Neuronal stem cell (in vitro differentiated cells): ENCODE measurements around the gene ZNF500.

Source experiments
- DNase-seq: peaks from one replicate; pipeline ENCODE4 v3.0.0-alpha.2; 2013; ENCODE audit warnings: low spot score
- H2AFZ ChIP-seq: one replicate; pipeline ENCODE4 v1.6.1; 2013; ENCODE audit warnings: mild to moderate bottlenecking, low read length, inconsistent platforms
- H2AK5ac ChIP-seq: 2 replicates; pipeline ENCODE4 v1.6.1; 2013; ENCODE audit warnings: low read depth, mild to moderate bottlenecking, inconsistent platforms, low read length, moderate library complexity, mixed read lengths
- H2BK120ac ChIP-seq: 2 replicates; pipeline ENCODE4 v1.6.1; 2013; ENCODE audit warnings: low read depth, mild to moderate bottlenecking, inconsistent platforms, low read length, moderate library complexity, mixed read lengths
- H2BK12ac ChIP-seq: one replicate; pipeline ENCODE4 v1.6.1; 2013; ENCODE audit warnings: low read length, inconsistent platforms
- H2BK15ac ChIP-seq: 2 replicates; pipeline ENCODE4 v1.6.1; 2013; ENCODE audit warnings: mild to moderate bottlenecking, low read length, inconsistent platforms, mixed read lengths
- H2BK5ac ChIP-seq: one replicate; pipeline ENCODE4 v1.6.1; 2013; ENCODE audit warnings: inconsistent platforms, mild to moderate bottlenecking, low read length, moderate library complexity
- H3K14ac ChIP-seq: one replicate; pipeline ENCODE4 v1.6.1; 2013; ENCODE audit warnings: low read length, inconsistent platforms
- H3K18ac ChIP-seq: 2 replicates; pipeline ENCODE4 v1.6.1; 2013; ENCODE audit warnings: low read length, inconsistent platforms
- H3K23ac ChIP-seq: 2 replicates; pipeline ENCODE4 v1.6.1; 2013; ENCODE audit warnings: low read depth, mild to moderate bottlenecking, mixed read lengths, low read length, inconsistent platforms; ENCODE audit not compliant: poor library complexity
- H3K27ac ChIP-seq: replicated peaks from 3 replicates; pipeline ENCODE4 v1.5.1; 2013; ENCODE audit warnings: low read length, inconsistent platforms
- H3K27me3 ChIP-seq, 3 experiments: 2 replicates each; pipeline ENCODE4 v1.6.1; 2013; ENCODE audit warnings: low read length in 3 of 3, mild to moderate bottlenecking in 2 of 3, inconsistent platforms in 1 of 3, low read depth in 1 of 3, mixed read lengths in 1 of 3, moderate library complexity in 1 of 3; ENCODE audit not compliant: control insufficient read depth in 3 of 3, insufficient read depth in 3 of 3
- H3K36me3 ChIP-seq, 2 donors: replicated peaks in 1 of 2; 2 replicates each; pipeline ENCODE4 v1.6.1; 2013; ENCODE audit warnings: low read length in 2 of 2; ENCODE audit not compliant: control insufficient read depth in 2 of 2, insufficient read depth in 2 of 2
- H3K4ac ChIP-seq: 2 replicates; pipeline ENCODE4 v1.6.1; 2013; ENCODE audit warnings: inconsistent platforms, mild to moderate bottlenecking, low read length, moderate library complexity
- H3K4me1 ChIP-seq, 2 donors: 1 replicate in 1 of 2; 2 replicates in 1 of 2; pipeline ENCODE4 v1.6.1; 2013; ENCODE audit warnings: low read length in 2 of 2, low read depth in 1 of 2; ENCODE audit not compliant: control insufficient read depth in 2 of 2, insufficient read depth in 1 of 2
- H3K4me2 ChIP-seq: one replicate; pipeline ENCODE4 v1.6.1; 2013; ENCODE audit warnings: mild to moderate bottlenecking, low read length, inconsistent platforms; ENCODE audit not compliant: insufficient read depth, poor library complexity, severe bottlenecking
- H3K4me3 ChIP-seq, 2 donors: 2 replicates each; pipeline ENCODE4 v1.5.1; 2013; ENCODE audit warnings: low read length in 2 of 2, mild to moderate bottlenecking in 2 of 2, inconsistent platforms in 1 of 2, moderate library complexity in 1 of 2
- H3K79me1 ChIP-seq: one replicate; pipeline ENCODE4 v1.6.1; 2013; ENCODE audit warnings: low read depth, mild to moderate bottlenecking, inconsistent platforms, low read length, moderate library complexity
- H3K9ac ChIP-seq: one replicate; pipeline ENCODE4 v1.6.1; 2013; ENCODE audit warnings: mild to moderate bottlenecking, low read depth, low read length, inconsistent platforms; ENCODE audit not compliant: poor library complexity
- H3K9me3 ChIP-seq, 2 donors: replicated peaks in 1 of 2; 2 replicates each; pipeline versions ENCODE3 to v1.6.1; 2013; ENCODE audit warnings: low read length in 2 of 2, mild to moderate bottlenecking in 2 of 2, inconsistent platforms in 1 of 2, low read depth in 1 of 2, mixed read lengths in 1 of 2, moderate library complexity in 1 of 2; ENCODE audit not compliant: control insufficient read depth in 2 of 2, insufficient read depth in 1 of 2
- H4K8ac ChIP-seq: one replicate; pipeline ENCODE4 v1.6.1; 2013; ENCODE audit warnings: low read depth, mild to moderate bottlenecking, inconsistent platforms, low read length, moderate library complexity
- H4K91ac ChIP-seq: one replicate; pipeline ENCODE4 v1.6.1; 2013; ENCODE audit warnings: low read length, low read depth, mild to moderate bottlenecking, inconsistent platforms; ENCODE audit not compliant: poor library complexity
- WGBS, 2 donors: extraction: QIAGEN DNeasy Blood & Tissue Kit; methylation state at CpG; one replicate each; pipeline ENCODE4 v1.1.7; 2013; ENCODE audit warnings: missing lambda C conversion rate in 2 of 2, mixed read lengths in 1 of 2; ENCODE audit not compliant: insufficient read length in 2 of 2, insufficient replicate concordance in 1 of 2; ENCODE audit errors: extremely low coverage in 2 of 2; 5-methylcytosine and 5-hydroxymethylcytosine counted together

ZNF500 gene

DNA sequence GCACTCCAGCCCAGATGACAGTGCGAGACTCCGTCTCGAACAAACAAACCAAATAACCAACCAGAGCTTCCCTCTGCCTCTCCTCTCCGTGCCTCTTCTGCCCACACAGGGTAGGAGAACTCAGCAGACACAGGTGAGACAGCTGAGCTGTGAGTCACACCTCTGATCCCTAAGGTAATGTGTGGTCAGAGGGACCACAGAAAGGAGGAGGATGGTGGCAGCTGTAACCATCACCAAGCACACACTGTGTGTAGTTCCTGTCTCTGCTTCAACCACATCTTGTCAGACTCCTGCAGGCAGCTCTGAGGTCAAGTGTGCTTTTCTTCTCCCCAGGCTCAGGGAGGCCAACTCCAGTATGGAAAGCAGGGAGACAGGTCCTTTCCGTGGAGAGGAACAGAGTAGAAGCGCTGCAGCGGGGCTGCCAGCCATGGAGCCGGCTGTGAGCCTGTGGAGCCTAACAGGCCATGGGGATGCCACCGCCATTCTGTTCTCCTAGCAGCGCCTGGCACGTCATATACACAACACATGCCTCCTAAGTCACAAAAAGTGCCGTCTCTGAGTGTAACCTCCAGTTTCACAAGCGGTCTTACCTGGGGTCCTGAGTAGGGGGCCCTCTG, 66.5 kb downstream of the ZNF500 start:
- Histone ChIP-seq H3K14ac (no peak overlapping the region), H3K18ac (no peak overlapping the region), H2BK5ac (peak overlapping the region; percentile 22), H2BK15ac (no peak overlapping the region), H3K4ac (no peak overlapping the region), H2AFZ (no peak overlapping the region), H3K4me3 (no peak overlapping the region), H3K27ac (no peak overlapping the region), H4K8ac (no peak overlapping the region), H3K4me2 (no peak overlapping the region), H3K36me3 (peaks cover 59 to 92% of the 10 kb centered on the region in 2 donors), H2AK5ac (no peak overlapping the region), H3K79me1 (peaks cover 9% of the 10 kb centered on the region), H3K4me1 (peaks cover 0 to 2% of the 10 kb centered on the region in 2 donors), H3K27me3 (no peaks in the 10 kb centered on the region), H2BK12ac (no peak overlapping the region), H3K9ac (no peak overlapping the region), H4K91ac (no peak overlapping the region), H2BK120ac (no peak overlapping the region), H3K23ac (no peak overlapping the region), H3K9me3 (no peaks in the 10 kb centered on the region)
- no peak for DNase-seq
- WGBS, 2 donors: no CpG with 5 or more reads among the region's 13 CpGs

DNA sequence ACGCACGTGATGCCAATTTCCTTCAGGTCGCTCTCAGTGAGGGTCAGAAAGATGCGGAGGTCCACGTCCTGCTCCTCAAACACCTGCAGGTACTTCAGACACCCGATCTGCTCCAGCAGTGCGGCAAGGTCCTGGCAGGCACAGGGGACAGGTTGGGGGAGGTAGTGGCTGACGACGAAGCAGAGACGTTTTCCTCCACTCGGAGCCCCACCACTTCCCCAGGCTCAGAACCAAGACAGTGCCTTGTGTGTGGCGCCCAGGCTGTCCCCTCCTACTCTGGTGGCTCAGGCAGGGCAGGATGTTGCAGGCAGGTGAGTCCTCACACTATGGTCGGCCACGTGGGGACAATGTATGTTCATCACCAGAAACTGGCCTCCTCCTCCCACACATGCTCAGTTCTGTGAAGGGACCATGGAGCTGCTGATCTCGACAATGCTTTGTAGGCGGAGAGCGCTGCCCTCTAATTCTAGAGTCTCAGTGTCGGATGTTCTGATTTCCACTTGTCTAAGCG, 67.9 kb downstream of the ZNF500 start:
- Histone ChIP-seq H2BK15ac (no peak overlapping the region), H3K14ac (no peak overlapping the region), H2BK5ac (no peak overlapping the region), H2AK5ac (no peak overlapping the region), H3K23ac (no peak overlapping the region), H3K18ac (no peak overlapping the region), H3K36me3 (peaks cover 60 to 87% of the 10 kb centered on the region in 2 donors), H4K8ac (no peak overlapping the region), H3K4me1 (peaks cover 3 to 8% of the 10 kb centered on the region in 2 donors), H3K9me3 (no peaks in the 10 kb centered on the region), H2AFZ (no peak overlapping the region), H3K4me3 (no peak overlapping the region), H3K9ac (peak overlapping the region; percentile 15), H3K4ac (no peak overlapping the region), H3K79me1 (peaks cover 15% of the 10 kb centered on the region), H3K27me3 (no peaks in the 10 kb centered on the region), H2BK120ac (no peak overlapping the region), H4K91ac (no peak overlapping the region), H3K27ac (no peak overlapping the region), H2BK12ac (no peak overlapping the region), H3K4me2 (no peak overlapping the region)
- no CpG with 5 or more reads among the region's 19 CpGs for WGBS, 2 donors
- DNase-seq: no peak

DNA sequence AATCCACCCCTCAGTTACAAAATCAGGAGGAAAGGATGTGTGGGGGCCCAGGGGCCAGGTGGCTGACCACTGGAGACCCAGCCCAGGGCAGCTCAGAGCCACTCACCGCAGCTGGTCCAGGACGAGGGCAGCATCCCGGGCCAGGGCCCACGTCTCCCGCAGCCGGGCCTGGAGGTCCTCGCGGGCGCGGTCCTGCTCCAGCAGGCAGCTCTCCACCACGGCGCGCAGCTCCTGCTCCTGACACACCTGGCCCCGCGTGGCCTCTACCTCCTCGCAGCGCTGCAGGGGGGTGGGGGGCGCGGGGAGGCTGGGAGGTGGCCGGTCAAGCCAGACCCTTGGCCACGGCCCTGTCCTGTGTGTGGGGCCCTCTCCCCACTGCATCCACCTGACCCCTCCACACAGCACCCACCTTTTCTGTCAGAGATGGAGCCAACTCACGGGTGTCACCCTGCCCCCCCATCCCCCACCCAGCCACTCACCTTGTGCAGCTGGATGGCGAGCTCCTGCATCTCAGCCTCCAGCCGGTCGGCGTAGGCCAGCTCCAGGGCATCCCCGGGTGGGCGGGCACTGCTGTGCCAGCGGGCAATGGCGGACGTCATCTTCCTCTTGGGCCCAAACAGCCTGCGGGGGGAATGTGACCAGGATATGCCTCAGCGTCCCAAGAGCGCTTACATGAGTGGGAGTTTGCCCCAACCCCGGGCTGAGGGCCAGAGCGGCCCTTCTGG, 68.5 kb downstream of the ZNF500 start:
- Histone ChIP-seq H3K27me3 (no peaks in the 10 kb centered on the region), H3K36me3 (peaks cover 56 to 82% of the 10 kb centered on the region in 2 donors)
- no peak for DNase-seq

More for the DNA sequence above, 68.5 kb downstream of the ZNF500 start:
- Histone ChIP-seq H4K8ac (no peak overlapping the region), H3K4me2 (no peak overlapping the region), H3K18ac (no peak overlapping the region), H2BK12ac (no peak overlapping the region), H2BK5ac (no peak overlapping the region), H3K23ac (no peak overlapping the region), H3K14ac (no peak overlapping the region), H3K9ac (peak overlapping the region; percentile 21), H3K4me1 (peaks cover 3 to 8% of the 10 kb centered on the region in 2 donors), H4K91ac (no peak overlapping the region), H3K4me3 (no peak overlapping the region), H2BK15ac (no peak overlapping the region), H3K27ac (no peak overlapping the region), H2BK120ac (no peak overlapping the region), H2AFZ (no peak overlapping the region), H2AK5ac (no peak overlapping the region), H3K79me1 (peaks cover 20% of the 10 kb centered on the region), H3K4ac (no peak overlapping the region), H3K9me3 (no peaks in the 10 kb centered on the region)
- no CpG with 5 or more reads among the region's 36 CpGs for WGBS, 2 donors
